ENCODE data around the gene FADS2. TPM values are rescaled to one million over a fixed set of nuclear protein-coding genes. Genes with fewer than 3 reads are reported as not detected.

The FADS2 gene
- total RNA-seq, 2 donors from 2014 or later = 2.0 to 4.4 TPM

DNA sequence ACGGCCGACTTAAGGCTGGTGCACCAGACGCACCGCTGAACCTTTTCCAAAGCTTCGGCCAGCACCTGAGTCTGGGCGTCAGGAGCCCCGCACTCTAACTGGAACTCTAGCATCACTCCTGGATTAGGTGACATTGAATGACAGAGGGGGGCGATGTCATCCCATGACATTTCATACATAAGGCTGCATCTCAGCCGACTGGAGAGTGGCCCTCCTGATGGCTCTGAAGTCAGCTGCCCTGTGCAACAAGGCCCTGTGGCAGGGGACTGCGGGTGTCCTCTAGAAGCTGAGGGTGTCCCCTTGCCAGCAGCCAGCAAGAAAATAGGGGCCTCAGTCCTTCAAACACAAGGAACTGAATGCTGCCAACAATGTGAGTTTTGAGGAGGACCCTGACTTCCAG, 73.3 kb downstream of the FADS2 start:
- intact Hi-C loops (cut with DNase I) = loop anchor here (5.0 kb wide), 2 partner anchors 46 to 156 kb away; no protein-coding TSS in a partner anchor
- no peaks in the 10 kb centered on the region for H3K36me3 ChIP-seq (replicated peaks in 1 of 2; ENCODE audit: insufficient read depth in 1 of 2, low read depth in 2 of 2)
- no peak overlapping the region for H3K27ac ChIP-seq
- H3K4me3 ChIP-seq = no peak overlapping the region
- H3K4me1 ChIP-seq = no peaks in the 10 kb centered on the region
- WGBS, 2 donors = 79 to 84% methylated on average over 10 of the region's 10 CpGs
- TF ChIP-seq POLR2A (IDR thresholded peaks at IDR 0.05) = no peak
- ATAC-seq (no peak), DNase-seq (no peak)
- H3K27me3 ChIP-seq = no peaks in the 10 kb centered on the region
- H3K9me3 ChIP-seq = no peaks in the 10 kb centered on the region

DNA sequence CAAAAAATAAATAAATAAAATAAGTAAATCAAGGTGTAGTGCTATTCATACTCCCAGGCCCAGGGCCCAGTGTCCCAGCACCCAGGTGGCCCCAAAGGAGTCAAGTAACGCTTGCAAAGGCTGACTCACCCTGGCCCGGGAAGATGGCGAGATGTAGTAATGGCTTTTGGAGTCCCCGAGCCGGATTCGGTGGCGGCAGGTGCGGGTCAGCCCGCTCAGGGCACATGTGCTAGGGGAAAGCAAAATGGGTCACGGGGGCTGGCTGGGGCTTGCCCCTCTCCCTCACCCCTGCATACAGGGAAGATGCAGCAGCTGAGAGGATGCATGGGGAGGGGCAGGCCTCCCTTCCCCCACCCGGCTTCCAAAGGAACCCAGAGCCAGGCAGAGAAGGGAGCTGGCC, 74.2 kb downstream of the FADS2 start:
- intact Hi-C loops (cut with DNase I) = loop anchor here (5.0 kb wide), 2 partner anchors 45 to 155 kb away; no protein-coding TSS in a partner anchor
- H3K9me3 ChIP-seq = no peaks in the 10 kb centered on the region
- no peaks in the 10 kb centered on the region for H3K4me1 ChIP-seq
- DNase-seq (no peak), ATAC-seq (no peak)
- TF ChIP-seq, protein P1, sequence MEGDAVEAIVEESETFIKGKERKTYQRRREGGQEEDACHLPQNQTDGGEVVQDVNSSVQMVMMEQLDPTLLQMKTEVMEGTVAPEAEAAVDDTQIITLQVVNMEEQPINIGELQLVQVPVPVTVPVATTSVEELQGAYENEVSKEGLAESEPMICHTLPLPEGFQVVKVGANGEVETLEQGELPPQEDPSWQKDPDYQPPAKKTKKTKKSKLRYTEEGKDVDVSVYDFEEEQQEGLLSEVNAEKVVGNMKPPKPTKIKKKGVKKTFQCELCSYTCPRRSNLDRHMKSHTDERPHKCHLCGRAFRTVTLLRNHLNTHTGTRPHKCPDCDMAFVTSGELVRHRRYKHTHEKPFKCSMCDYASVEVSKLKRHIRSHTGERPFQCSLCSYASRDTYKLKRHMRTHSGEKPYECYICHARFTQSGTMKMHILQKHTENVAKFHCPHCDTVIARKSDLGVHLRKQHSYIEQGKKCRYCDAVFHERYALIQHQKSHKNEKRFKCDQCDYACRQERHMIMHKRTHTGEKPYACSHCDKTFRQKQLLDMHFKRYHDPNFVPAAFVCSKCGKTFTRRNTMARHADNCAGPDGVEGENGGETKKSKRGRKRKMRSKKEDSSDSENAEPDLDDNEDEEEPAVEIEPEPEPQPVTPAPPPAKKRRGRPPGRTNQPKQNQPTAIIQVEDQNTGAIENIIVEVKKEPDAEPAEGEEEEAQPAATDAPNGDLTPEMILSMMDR (IDR thresholded peaks at IDR 0.05) = no peak
- TF ChIP-seq POLR2A (IDR thresholded peaks at IDR 0.05) = no peak
- no peaks in the 10 kb centered on the region for H3K27me3 ChIP-seq
- 84 to 92% methylated on average over 7 to 11 of the region's 11 CpGs for WGBS, 2 donors
- no peak overlapping the region for H3K4me3 ChIP-seq
- H3K36me3 ChIP-seq (replicated peaks in 1 of 2; ENCODE audit: insufficient read depth in 1 of 2, low read depth in 2 of 2) = no peaks in the 10 kb centered on the region
- H3K27ac ChIP-seq = no peak overlapping the region

DNA sequence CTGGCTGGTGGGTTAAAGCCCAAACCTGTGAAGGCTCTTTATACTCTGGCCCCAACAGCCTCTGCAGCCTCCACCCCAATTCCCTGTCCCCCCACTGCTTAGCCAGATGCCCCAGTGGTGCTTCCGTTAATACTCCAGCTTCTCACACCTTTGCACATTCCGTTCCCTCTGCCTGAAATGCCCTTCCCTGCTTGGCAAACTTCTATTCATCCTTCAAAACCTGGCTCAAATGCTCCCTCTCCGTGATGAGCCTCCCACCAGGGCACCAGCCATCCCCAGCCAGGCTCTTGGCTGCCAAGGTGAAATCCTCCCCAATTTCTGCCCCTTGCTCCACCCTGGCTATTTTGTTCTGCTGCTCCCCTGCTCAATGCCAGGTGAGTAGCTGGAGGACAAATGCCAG, 75.7 kb downstream of the FADS2 start:
- WGBS, 2 donors = 82 to 93% methylated on average over 3 of the region's 3 CpGs
- Histone ChIP-seq H3K4me3 (no peak overlapping the region), H3K9me3 (no peaks in the 10 kb centered on the region), H3K36me3 (replicated peaks in 1 of 2; ENCODE audit: insufficient read depth in 1 of 2, low read depth in 2 of 2) (no peaks in the 10 kb centered on the region), H3K27me3 (no peaks in the 10 kb centered on the region), H3K4me1 (no peaks in the 10 kb centered on the region), H3K27ac (peak overlapping the region in 2 of 4 donors; percentile 16 to 58)
- ATAC-seq (no peak), DNase-seq (no peak)
- TF ChIP-seq POLR2A (IDR thresholded peaks at IDR 0.05) = no peak
- TF ChIP-seq, protein P1 (IDR thresholded peaks at IDR 0.05) = no peak
- intact Hi-C loops (cut with DNase I) = loop anchor here (5.0 kb wide), 2 partner anchors 43 to 153 kb away; no protein-coding TSS in a partner anchor

DNA sequence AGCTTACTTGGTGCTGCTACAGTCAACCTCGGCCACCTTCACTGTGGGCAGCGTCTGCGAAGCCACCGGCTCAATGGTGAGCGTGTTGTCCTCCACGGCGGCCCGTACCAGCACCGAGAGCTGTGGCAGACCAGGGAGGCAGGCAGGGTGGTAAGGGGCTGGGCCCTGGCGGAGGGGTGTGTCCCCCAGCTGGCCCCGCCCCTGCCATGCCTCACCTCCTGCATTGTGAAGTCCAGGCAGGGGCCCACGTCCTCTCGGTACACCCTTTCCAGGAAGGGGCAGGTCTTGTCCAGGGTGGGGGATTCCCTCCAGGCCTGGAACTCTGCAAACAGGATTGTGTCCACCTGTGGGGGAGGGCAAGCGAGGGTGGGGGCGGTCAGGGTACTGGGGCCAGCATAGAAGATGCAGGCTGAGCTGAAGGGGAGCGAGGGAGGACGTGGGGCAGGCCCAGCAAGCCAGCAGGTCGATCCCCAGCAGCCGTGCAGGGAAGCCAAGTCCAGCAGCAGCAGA, 76.5 kb downstream of the FADS2 start:
- no peaks in the 10 kb centered on the region for H3K36me3 ChIP-seq (replicated peaks in 1 of 2; ENCODE audit: insufficient read depth in 1 of 2, low read depth in 2 of 2)
- peak; percentile 75 to 86 (median 80) for DNase-seq
- H3K27ac ChIP-seq = peak overlapping the region in 3 of 4 donors; percentile 16 to 58 (median 46)
- intact Hi-C loops (cut with DNase I) = loop anchor here (5.0 kb wide), 2 partner anchors 43 to 153 kb away; no protein-coding TSS in a partner anchor
- TF ChIP-seq, protein P1 (IDR thresholded peaks at IDR 0.05) = no peak
- TF ChIP-seq POLR2A (IDR thresholded peaks at IDR 0.05) = peak in 2 of 3 donors; percentile 32 to 34
- H3K4me1 ChIP-seq = no peaks in the 10 kb centered on the region
- ATAC-seq = peak; percentile 94
- WGBS, 2 donors = 33 to 40% methylated on average over 18 to 19 of the region's 19 CpGs
- H3K27me3 ChIP-seq = no peaks in the 10 kb centered on the region
- no peaks in the 10 kb centered on the region for H3K9me3 ChIP-seq
- no peak overlapping the region for H3K4me3 ChIP-seq

DNA sequence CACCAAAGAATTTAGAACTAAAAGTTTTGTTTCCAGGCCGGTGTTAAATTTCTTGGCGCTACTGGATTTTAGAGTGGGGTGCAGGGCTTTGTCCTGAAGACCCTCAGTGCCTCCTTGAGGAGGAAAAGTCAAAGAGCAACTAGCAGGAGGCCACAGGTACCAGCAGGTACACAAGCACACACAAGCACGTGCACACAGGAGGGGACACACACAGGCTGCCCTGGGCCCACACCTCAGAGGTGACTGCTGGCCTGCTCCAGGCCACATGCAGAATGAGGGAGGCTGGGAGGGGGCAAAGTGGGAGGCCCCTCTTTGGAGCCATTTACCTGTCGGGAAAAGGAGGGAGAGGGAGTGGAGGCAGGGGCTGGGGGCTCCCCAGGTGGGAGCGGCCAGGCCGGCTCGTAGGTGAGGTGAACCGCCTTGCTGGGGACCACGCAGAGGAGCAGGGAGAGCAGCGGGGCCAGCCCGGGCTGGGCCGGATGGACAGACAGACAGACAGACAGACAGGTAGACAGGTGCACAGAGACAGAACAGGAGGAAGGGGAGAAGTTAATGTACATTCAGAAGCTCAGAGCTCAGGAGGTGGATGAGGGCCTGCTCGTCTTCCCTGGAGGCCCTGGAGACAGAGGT, 77.1 kb downstream of the FADS2 start:
- ATAC-seq (no peak), DNase-seq (no peak)
- intact Hi-C loops (cut with DNase I) = no loop called here
- Histone ChIP-seq H3K27me3 (no peaks in the 10 kb centered on the region), H3K36me3 (replicated peaks in 1 of 2; ENCODE audit: insufficient read depth in 1 of 2, low read depth in 2 of 2) (no peaks in the 10 kb centered on the region), H3K4me1 (no peaks in the 10 kb centered on the region), H3K4me3 (no peak overlapping the region), H3K9me3 (no peaks in the 10 kb centered on the region), H3K27ac (peak overlapping the region in 2 of 4 donors; percentile 46 to 58)
- TF ChIP-seq, protein P1 (IDR thresholded peaks at IDR 0.05) = no peak
- TF ChIP-seq POLR2A (IDR thresholded peaks at IDR 0.05) = no peak
- WGBS, 2 donors = 85 to 88% methylated on average over 13 of the region's 13 CpGs
